SHP77 treated with DMSO at 0.1 percent for 48 hours (cell line): ENCODE measurements around the gene MAPK8IP3.
"Not testable (repeated sequence)": the region's sequence is repeated elsewhere in the genome, so short reads cannot be mapped to it uniquely, and the experiment has no call there.

Experiments
- DNase-seq: peaks from one replicate; lab custom pipeline; 2025; lab: John Stamatoyannopoulos, UW

MAPK8IP3 gene

GRCh38 chr16:1709356-1709755 is 3.4 kb downstream of the MAPK8IP3 start:
- no peak for DNase-seq

GRCh38 chr16:1710811-1711507 is 5.0 kb downstream of the MAPK8IP3 start:
- no peak for DNase-seq

- no peak for DNase-seq
These were observed 6.8 kb downstream of the MAPK8IP3 start for GRCh38 chr16:1712791-1713261.

- no peak for DNase-seq
These were observed 7.3 kb downstream of the MAPK8IP3 start for GRCh38 chr16:1713331-1713730.

DNA sequence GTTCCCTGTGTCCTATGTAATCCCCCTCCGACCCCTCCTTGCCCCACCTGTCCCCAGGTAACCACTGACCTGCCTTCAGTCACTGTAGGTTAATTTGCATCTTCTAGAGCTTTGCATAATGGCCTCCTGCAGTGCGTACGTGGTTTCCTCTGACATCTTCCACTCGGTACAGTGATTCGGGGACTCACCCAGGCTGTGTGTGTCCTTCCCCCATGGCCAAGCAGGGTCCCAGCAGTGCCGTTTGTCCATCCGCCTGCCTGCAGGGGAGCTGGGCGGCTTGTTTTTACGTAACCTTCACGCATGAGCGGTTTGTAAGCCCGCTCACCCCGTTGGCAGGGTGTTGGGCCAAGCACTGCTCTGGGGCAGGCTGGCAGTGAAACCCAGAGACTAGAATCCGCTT is 7.9 kb downstream of the MAPK8IP3 start:
- no peak for DNase-seq

- no peak for DNase-seq
These were observed 9.2 kb downstream of the MAPK8IP3 start for GRCh38 chr16:1715220-1715619.

- not testable (repeated sequence) for DNase-seq
These were observed 12.2 kb downstream of the MAPK8IP3 start for GRCh38 chr16:1718236-1718635.

- peak; percentile 41 for DNase-seq
These were observed 13.7 kb downstream of the MAPK8IP3 start for GRCh38 chr16:1719559-1720229.

- DNase-seq: no peak
These were observed 15.4 kb downstream of the MAPK8IP3 start for GRCh38 chr16:1721372-1721771.

- no peak for DNase-seq
These were observed 17.6 kb downstream of the MAPK8IP3 start for GRCh38 chr16:1723450-1724147.

DNA sequence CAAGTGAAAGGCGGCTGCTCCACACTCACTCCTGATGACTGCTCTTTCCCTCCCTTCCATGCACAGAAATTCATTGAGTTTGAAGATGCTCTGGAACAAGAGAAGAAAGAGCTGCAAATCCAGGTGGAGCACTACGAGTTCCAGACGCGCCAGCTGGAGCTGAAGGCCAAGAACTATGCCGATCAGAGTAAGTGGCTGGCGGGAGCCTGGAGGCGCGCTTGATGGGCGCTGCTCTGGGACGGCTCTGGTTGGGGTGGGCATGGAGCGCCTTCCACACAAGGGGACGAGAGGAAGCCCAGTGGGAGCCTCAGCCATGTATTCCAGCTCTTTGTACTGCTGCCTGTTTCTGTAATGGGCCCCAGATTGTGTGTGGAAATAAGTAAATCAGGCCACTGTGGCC is 18.5 kb downstream of the MAPK8IP3 start:
- no peak for DNase-seq

GRCh38 chr16:1726661-1727502 is 20.9 kb downstream of the MAPK8IP3 start:
- DNase-seq: no peak

- no peak for DNase-seq
These were observed 21.9 kb downstream of the MAPK8IP3 start for GRCh38 chr16:1727651-1728624.

DNA sequence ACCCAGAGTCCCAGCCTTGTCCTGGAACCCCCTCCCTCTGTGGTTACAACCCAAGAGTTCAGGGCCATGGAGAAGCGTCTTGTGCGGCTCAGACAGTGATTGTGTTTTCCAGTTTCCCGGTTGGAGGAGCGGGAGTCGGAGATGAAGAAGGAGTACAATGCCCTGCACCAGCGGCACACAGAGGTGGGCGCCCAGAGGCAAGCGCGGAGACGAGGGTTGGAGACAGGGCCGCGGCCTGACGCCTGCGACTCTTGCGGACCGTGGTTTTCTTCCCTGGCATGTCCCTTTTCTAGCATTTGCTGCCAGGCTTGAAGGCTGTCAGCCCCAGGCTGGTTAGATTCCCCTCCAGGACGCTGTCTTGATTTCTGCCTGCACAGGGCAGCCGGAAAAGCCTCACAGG is 23.0 kb downstream of the MAPK8IP3 start:
- no peak for DNase-seq

- DNase-seq: no peak
These were observed 23.4 kb downstream of the MAPK8IP3 start for GRCh38 chr16:1729445-1729844.

DNA sequence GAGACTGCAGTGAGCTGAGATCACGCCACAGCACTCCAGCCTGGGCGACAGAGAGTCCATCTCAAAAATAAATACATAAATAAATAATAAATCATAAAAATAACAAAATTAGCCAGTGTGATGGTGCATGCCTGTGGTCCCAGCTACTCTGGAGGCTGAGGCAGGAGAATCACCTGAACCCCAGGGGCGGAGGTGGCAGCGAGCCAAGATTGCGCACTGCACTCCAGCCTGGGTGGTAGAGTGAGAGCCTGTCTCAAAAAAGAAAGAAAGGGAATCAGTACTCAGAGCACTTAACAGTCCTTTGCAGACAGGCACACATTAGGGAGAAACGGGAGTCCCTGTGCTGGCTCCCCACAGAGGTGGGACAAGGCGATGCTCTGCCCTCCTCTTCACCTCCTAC is 25.1 kb downstream of the MAPK8IP3 start:
- no peak for DNase-seq

- DNase-seq: no peak
These were observed 25.6 kb downstream of the MAPK8IP3 start for GRCh38 chr16:1731603-1732002.

DNA sequence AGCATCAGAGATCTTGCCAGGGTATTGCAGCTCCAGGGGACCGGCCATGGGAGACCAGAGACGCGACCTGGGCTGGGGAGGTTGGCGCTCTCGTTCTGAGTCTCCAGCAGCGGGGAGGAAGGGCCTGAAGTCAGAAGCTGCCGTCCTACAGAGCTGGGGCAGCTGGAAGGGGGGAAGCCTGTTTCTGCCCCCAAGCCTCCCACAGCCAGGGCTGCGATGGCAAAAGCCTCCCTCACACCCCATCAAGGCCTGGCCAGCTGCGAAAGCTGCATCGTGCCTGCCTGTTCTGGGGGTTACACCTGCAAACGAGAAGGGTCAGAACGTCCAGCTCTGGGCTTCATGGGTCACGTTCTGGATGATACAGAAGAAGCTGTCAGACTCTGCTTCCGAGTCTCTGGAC is 26.1 kb downstream of the MAPK8IP3 start:
- DNase-seq: no peak

GRCh38 chr16:1732551-1732987 is 26.6 kb downstream of the MAPK8IP3 start:
- DNase-seq: not testable (repeated sequence)

- no peak for DNase-seq
These were observed 28.1 kb downstream of the MAPK8IP3 start for GRCh38 chr16:1734123-1734522.

DNA sequence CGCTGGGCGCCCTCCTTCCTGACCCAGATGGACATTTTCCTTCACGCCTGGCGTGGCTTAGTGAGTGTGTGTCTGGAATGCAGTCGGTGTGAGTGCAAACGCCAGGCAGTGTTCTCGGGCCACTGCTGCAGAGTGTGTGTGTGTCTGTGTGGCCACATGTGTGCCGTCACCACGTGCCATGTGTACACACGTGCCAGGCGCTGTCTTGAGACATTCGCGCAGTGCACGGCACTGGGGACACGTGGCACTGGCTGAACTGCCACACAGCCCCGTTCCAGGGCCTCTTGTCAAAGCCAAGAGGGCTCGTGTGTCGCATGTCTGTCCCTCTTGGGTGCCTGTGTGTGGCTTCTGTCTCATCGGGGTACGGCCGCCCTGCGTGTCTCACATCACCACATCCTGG is 28.8 kb downstream of the MAPK8IP3 start:
- DNase-seq: no peak
